Sigmoid colon (tissue), 4 donors: ENCODE results near the gene IFI27L1.

Experiments used
- POLR2A ChIP-seq, 2 donors: fragments of 450-650 bp; IDR thresholded peaks; one replicate each; pipeline ENCODE4 v1.6.1; 2016; ENCODE audit warnings: antibody characterized with exemption in 2 of 2, mild to moderate bottlenecking in 2 of 2, moderate library complexity in 2 of 2
- POLR2AphosphoS5 ChIP-seq, 4 donors: sonication (generic); formaldehyde crosslinking; IDR thresholded peaks; one replicate each; pipeline ENCODE4 v1.6.1; 2017; ENCODE audit warnings: antibody characterized with exemption in 4 of 4

- TF ChIP-seq POLR2A (IDR thresholded peaks at IDR 0.05): no peak
- no peak for TF ChIP-seq POLR2AphosphoS5 (IDR thresholded peaks at IDR 0.05)
Observed at GRCh38 chr14:94123296-94123695, 42.2 kb downstream of the IFI27L1 start.
